Measurements from ENCODE around the gene OVCH2. TPM values are rescaled to one million over a fixed set of nuclear protein-coding genes. Genes with fewer than 3 reads are reported as not detected.

OVCH2 gene
- polyA plus RNA-seq, 12 donors: 0.15 to 4.7 (median 0.51) TPM; not detected in 3

- no peak for DNase-seq
These were observed 63.5 kb downstream of the OVCH2 start for GRCh38 chr11:7642747-7643146.

GRCh38 chr11:7640816-7641215 is 65.5 kb downstream of the OVCH2 start:
- no peak for DNase-seq

- no peak for DNase-seq
These were observed 66.6 kb downstream of the OVCH2 start for GRCh38 chr11:7639643-7640025.

Other genes with a start within 250 kb of the OVCH2 start
- gene OLFML1, start 221.0 kb downstream of the OVCH2 start, polyA plus RNA-seq (ENCODE audit: insufficient read length in 12 of 12): 10 to 100 TPM in 11 of 12 donors, not detected in 1; 40.4 to 66.6 (median 50.5) TPM
- 10 to 100 TPM in 11 of 12 donors, not detected in 1; 39.0 to 87.0 (median 53.2) TPM for gene PPFIBP2, start 192.5 kb downstream of the OVCH2 start, polyA plus RNA-seq (ENCODE audit: insufficient read length in 12 of 12)
- gene CYB5R2, start 33.0 kb downstream of the OVCH2 start, polyA plus RNA-seq (ENCODE audit: insufficient read length in 12 of 12): 10 to 100 TPM in 6 of 12 donors, 1 to 10 TPM in 5, not detected in 1; 8.1 to 43.4 (median 12.3) TPM
- gene OR5P2, start 90.5 kb upstream of the OVCH2 start, polyA plus RNA-seq (ENCODE audit: insufficient read length in 12 of 12): under 1 TPM in 1 of 12 donors, not detected in 11; 0.19 TPM
- not detected for gene OR5P3, start 124.4 kb upstream of the OVCH2 start, polyA plus RNA-seq (ENCODE audit: insufficient read length in 12 of 12)
- gene OR10A6, start 224.8 kb upstream of the OVCH2 start, polyA plus RNA-seq (ENCODE audit: insufficient read length in 12 of 12): under 1 TPM in 1 of 12 donors, not detected in 11; 0.15 TPM
- under 1 TPM in 3 of 12 donors, not detected in 9; 0.07 to 0.26 (median 0.12) TPM for gene OR10A3, start 235.2 kb upstream of the OVCH2 start, polyA plus RNA-seq (ENCODE audit: insufficient read length in 12 of 12)

All from muscle of arm (tissue), 12 donors.